ENCODE measurements around the gene LRRC4C.
"Not testable (repeated sequence)": the region's sequence is repeated elsewhere in the genome, so short reads cannot be mapped to it uniquely, and the experiment has no call there.

LRRC4C gene

GRCh38 chr11:40542821-40543220 lies 916.6 kb downstream of the LRRC4C start:
- TF ChIP-seq TAF1 (IDR thresholded peaks at IDR 0.05; ENCODE audit: low read depth, low read length) (no peak), POU2F2 (IDR thresholded peaks at IDR 0.05; ENCODE audit: low read depth, low read length) (no peak), POLR2A (IDR thresholded peaks at IDR 0.05; ENCODE audit: low read depth, low read length) (no peak), POLR2AphosphoS5 (IDR thresholded peaks at IDR 0.05; ENCODE audit: low read depth, low read length) (no peak), PAX5 (IDR thresholded peaks at IDR 0.05; ENCODE audit: insufficient read depth, low read length, severe bottlenecking) (no peak), SPI1 (IDR thresholded peaks at IDR 0.05; ENCODE audit: low read depth, low read length) (no peak)
- DNase-seq (ENCODE audit: insufficient read length, low spot score) (no peak), FAIRE-seq (no peak)

- DNase-seq (ENCODE audit: insufficient read length, low spot score) (no peak), FAIRE-seq (no peak)
- TF ChIP-seq POLR2A (IDR thresholded peaks at IDR 0.05; ENCODE audit: low read depth, low read length) (no peak), POLR2AphosphoS5 (IDR thresholded peaks at IDR 0.05; ENCODE audit: low read depth, low read length) (no peak), TAF1 (IDR thresholded peaks at IDR 0.05; ENCODE audit: low read depth, low read length) (no peak), POU2F2 (IDR thresholded peaks at IDR 0.05; ENCODE audit: low read depth, low read length) (no peak), SPI1 (IDR thresholded peaks at IDR 0.05; ENCODE audit: low read depth, low read length) (no peak), PAX5 (IDR thresholded peaks at IDR 0.05; ENCODE audit: insufficient read depth, low read length, severe bottlenecking) (no peak)
Observed at GRCh38 chr11:40537734-40538133, 921.7 kb downstream of the LRRC4C start.

- FAIRE-seq, result not testable (repeated sequence)
Observed at GRCh38 chr11:40522080-40522479, 937.4 kb downstream of the LRRC4C start.

GRCh38 chr11:40517122-40517521 lies 942.3 kb downstream of the LRRC4C start:
- FAIRE-seq (no peak), DNase-seq (ENCODE audit: insufficient read length, low spot score) (no peak)
- TF ChIP-seq TAF1 (IDR thresholded peaks at IDR 0.05; ENCODE audit: low read depth, low read length), result no peak
- TF ChIP-seq POLR2A (IDR thresholded peaks at IDR 0.05; ENCODE audit: low read depth, low read length), result no peak
- TF ChIP-seq POU2F2 (IDR thresholded peaks at IDR 0.05; ENCODE audit: low read depth, low read length), result no peak
- TF ChIP-seq SPI1 (IDR thresholded peaks at IDR 0.05; ENCODE audit: low read depth, low read length), result no peak
- TF ChIP-seq POLR2AphosphoS5 (IDR thresholded peaks at IDR 0.05; ENCODE audit: low read depth, low read length), result no peak
- TF ChIP-seq PAX5 (IDR thresholded peaks at IDR 0.05; ENCODE audit: insufficient read depth, low read length, severe bottlenecking), result no peak

More at GRCh38 chr11:40522080-40522479, 937.4 kb downstream of the LRRC4C start:
- DNase-seq (ENCODE audit: insufficient read length, low spot score), result not testable (repeated sequence)

GRCh38 chr11:40514124-40514523 lies 945.3 kb downstream of the LRRC4C start:
- FAIRE-seq (no peak), DNase-seq (ENCODE audit: insufficient read length, low spot score) (no peak)
- TF ChIP-seq PAX5 (IDR thresholded peaks at IDR 0.05; ENCODE audit: insufficient read depth, low read length, severe bottlenecking), result no peak
- TF ChIP-seq POLR2A (IDR thresholded peaks at IDR 0.05; ENCODE audit: low read depth, low read length), result no peak
- no peak for TF ChIP-seq POLR2AphosphoS5 (IDR thresholded peaks at IDR 0.05; ENCODE audit: low read depth, low read length)
- no peak for TF ChIP-seq TAF1 (IDR thresholded peaks at IDR 0.05; ENCODE audit: low read depth, low read length)
- TF ChIP-seq POU2F2 (IDR thresholded peaks at IDR 0.05; ENCODE audit: low read depth, low read length), result no peak
- TF ChIP-seq SPI1 (IDR thresholded peaks at IDR 0.05; ENCODE audit: low read depth, low read length), result no peak

GRCh38 chr11:40513281-40513680 lies 946.2 kb downstream of the LRRC4C start:
- FAIRE-seq (no peak), DNase-seq (ENCODE audit: insufficient read length, low spot score) (no peak)
- TF ChIP-seq POLR2A (IDR thresholded peaks at IDR 0.05; ENCODE audit: low read depth, low read length), result no peak
- no peak for TF ChIP-seq SPI1 (IDR thresholded peaks at IDR 0.05; ENCODE audit: low read depth, low read length)
- TF ChIP-seq POU2F2 (IDR thresholded peaks at IDR 0.05; ENCODE audit: low read depth, low read length), result no peak
- no peak for TF ChIP-seq POLR2AphosphoS5 (IDR thresholded peaks at IDR 0.05; ENCODE audit: low read depth, low read length)

GRCh38 chr11:40508303-40508702 lies 951.1 kb downstream of the LRRC4C start:
- DNase-seq (ENCODE audit: insufficient read length, low spot score), result no peak
- FAIRE-seq, result no peak
- TF ChIP-seq SPI1 (IDR thresholded peaks at IDR 0.05; ENCODE audit: low read depth, low read length) (no peak), POU2F2 (IDR thresholded peaks at IDR 0.05; ENCODE audit: low read depth, low read length) (no peak), TAF1 (IDR thresholded peaks at IDR 0.05; ENCODE audit: low read depth, low read length) (no peak)

GRCh38 chr11:40506226-40506625 lies 953.2 kb downstream of the LRRC4C start:
- DNase-seq (ENCODE audit: insufficient read length, low spot score), result no peak
- no peak for FAIRE-seq
- TF ChIP-seq PAX5 (IDR thresholded peaks at IDR 0.05; ENCODE audit: insufficient read depth, low read length, severe bottlenecking) (no peak), POLR2AphosphoS5 (IDR thresholded peaks at IDR 0.05; ENCODE audit: low read depth, low read length) (no peak), SPI1 (IDR thresholded peaks at IDR 0.05; ENCODE audit: low read depth, low read length) (no peak), POU2F2 (IDR thresholded peaks at IDR 0.05; ENCODE audit: low read depth, low read length) (no peak), POLR2A (IDR thresholded peaks at IDR 0.05; ENCODE audit: low read depth, low read length) (no peak), TAF1 (IDR thresholded peaks at IDR 0.05; ENCODE audit: low read depth, low read length) (no peak)

- TF ChIP-seq POU2F2 (IDR thresholded peaks at IDR 0.05; ENCODE audit: low read depth, low read length) (no peak), TAF1 (IDR thresholded peaks at IDR 0.05; ENCODE audit: low read depth, low read length) (no peak), POLR2A (IDR thresholded peaks at IDR 0.05; ENCODE audit: low read depth, low read length) (no peak), PAX5 (IDR thresholded peaks at IDR 0.05; ENCODE audit: insufficient read depth, low read length, severe bottlenecking) (no peak), SPI1 (IDR thresholded peaks at IDR 0.05; ENCODE audit: low read depth, low read length) (no peak), POLR2AphosphoS5 (IDR thresholded peaks at IDR 0.05; ENCODE audit: low read depth, low read length) (no peak)
- no peak for FAIRE-seq
- no peak for DNase-seq (ENCODE audit: insufficient read length, low spot score)
Observed at GRCh38 chr11:40491341-40491740, 968.1 kb downstream of the LRRC4C start.

GRCh38 chr11:40467771-40468170 lies 991.7 kb downstream of the LRRC4C start:
- no peak for DNase-seq (ENCODE audit: insufficient read length, low spot score)
- no peak for FAIRE-seq
- TF ChIP-seq TAF1 (IDR thresholded peaks at IDR 0.05; ENCODE audit: low read depth, low read length) (no peak), POLR2AphosphoS5 (IDR thresholded peaks at IDR 0.05; ENCODE audit: low read depth, low read length) (no peak), POU2F2 (IDR thresholded peaks at IDR 0.05; ENCODE audit: low read depth, low read length) (no peak), PAX5 (IDR thresholded peaks at IDR 0.05; ENCODE audit: insufficient read depth, low read length, severe bottlenecking) (no peak), SPI1 (IDR thresholded peaks at IDR 0.05; ENCODE audit: low read depth, low read length) (no peak), POLR2A (IDR thresholded peaks at IDR 0.05; ENCODE audit: low read depth, low read length) (no peak)

All from GM12891 (cell line).